Measurements from ENCODE around the gene UBE2D4. TPM values are rescaled to one million over a fixed set of nuclear protein-coding genes. Genes with fewer than 3 reads are reported as not detected.
"Not testable (repeated sequence)": the region's sequence is repeated elsewhere in the genome, so short reads cannot be mapped to it uniquely, and the experiment has no call there.

Gene UBE2D4
- total RNA-seq, 1 donor from 2014 or later: 13.9 TPM

- Histone ChIP-seq H3K27me3 (ENCODE audit: insufficient read depth, low read length) (no peaks in the 10 kb centered on the region), H3K9me3 (ENCODE audit: insufficient read depth, low read depth, low read length) (no peaks in the 10 kb centered on the region), H3K4me3 (ENCODE audit: insufficient read depth, low read depth, low read length) (no peak overlapping the region), H3K79me2 (ENCODE audit: insufficient read depth, low read length) (peaks cover 74% of the 10 kb centered on the region), H3K4me1 (ENCODE audit: insufficient read depth, low read length) (no peaks in the 10 kb centered on the region), H3K4me2 (ENCODE audit: low read length) (no peak overlapping the region), H3K36me3 (ENCODE audit: insufficient read depth, low read length) (peaks cover 2% of the 10 kb centered on the region), H3K27ac (ENCODE audit: low read depth, low read length) (no peak overlapping the region), H3K9ac (ENCODE audit: low read length) (no peak overlapping the region), H2AFZ (ENCODE audit: low read depth, low read length) (no peak overlapping the region), H4K20me1 (ENCODE audit: insufficient read depth, low read length) (peaks cover 56% of the 10 kb centered on the region)
- TF ChIP-seq EZH2 (IDR thresholded peaks at IDR 0.05; ENCODE audit: insufficient read depth, low read length) (no peak), CTCF (IDR thresholded peaks at IDR 0.05; ENCODE audit: insufficient read depth, low read depth, low read length) (no peak)
- H3K4me3 Mint-ChIP-seq (ENCODE audit: unreplicated experiment): no peak overlapping the region
- H3K4me1 Mint-ChIP-seq (ENCODE audit: low read depth, unreplicated experiment): peaks cover 22% of the 10 kb centered on the region
- DNase-seq (ENCODE audit: low read depth): no peak
- FAIRE-seq: no peak
- H3K27me3 Mint-ChIP-seq (ENCODE audit: low read depth, unreplicated experiment): no peaks in the 10 kb centered on the region
- no peak overlapping the region for H3K27ac Mint-ChIP-seq (ENCODE audit: unreplicated experiment)
- H3K9me3 Mint-ChIP-seq (ENCODE audit: unreplicated experiment): no peaks in the 10 kb centered on the region
- peaks cover 2% of the 10 kb centered on the region for H3K36me3 Mint-ChIP-seq (ENCODE audit: low read depth, unreplicated experiment)
These were observed 34.9 kb upstream of the UBE2D4 start for GRCh38 chr7:43891069-43891955.

- Mint-ChIP-seq H3K27me3 (ENCODE audit: low read depth, unreplicated experiment) (no peaks in the 10 kb centered on the region), H3K4me3 (ENCODE audit: unreplicated experiment) (no peak overlapping the region), H3K4me1 (ENCODE audit: low read depth, unreplicated experiment) (peaks cover 8% of the 10 kb centered on the region), H3K9me3 (ENCODE audit: unreplicated experiment) (no peaks in the 10 kb centered on the region), H3K36me3 (ENCODE audit: low read depth, unreplicated experiment) (peaks cover 2% of the 10 kb centered on the region), H3K27ac (ENCODE audit: unreplicated experiment) (no peak overlapping the region)
- no peak for TF ChIP-seq EZH2 (IDR thresholded peaks at IDR 0.05; ENCODE audit: insufficient read depth, low read length)
- no peak for TF ChIP-seq CTCF (IDR thresholded peaks at IDR 0.05; ENCODE audit: insufficient read depth, low read depth, low read length)
- no peak overlapping the region for H3K27ac ChIP-seq (ENCODE audit: low read depth, low read length)
- DNase-seq (ENCODE audit: low read depth) (no peak), FAIRE-seq (no peak)
- peaks cover 58% of the 10 kb centered on the region for H4K20me1 ChIP-seq (ENCODE audit: insufficient read depth, low read length)
- H2AFZ ChIP-seq (ENCODE audit: low read depth, low read length): no peak overlapping the region
- H3K79me2 ChIP-seq (ENCODE audit: insufficient read depth, low read length): peaks cover 92% of the 10 kb centered on the region
- H3K9me3 ChIP-seq (ENCODE audit: insufficient read depth, low read depth, low read length): no peaks in the 10 kb centered on the region
- H3K4me1 ChIP-seq (ENCODE audit: insufficient read depth, low read length): no peaks in the 10 kb centered on the region
- H3K36me3 ChIP-seq (ENCODE audit: insufficient read depth, low read length): no peaks in the 10 kb centered on the region
- H3K27me3 ChIP-seq (ENCODE audit: insufficient read depth, low read length): no peaks in the 10 kb centered on the region
- no peak overlapping the region for H3K4me3 ChIP-seq (ENCODE audit: insufficient read depth, low read depth, low read length)
- no peak overlapping the region for H3K4me2 ChIP-seq (ENCODE audit: low read length)
- no peak overlapping the region for H3K9ac ChIP-seq (ENCODE audit: low read length)
These were observed 30.3 kb upstream of the UBE2D4 start for GRCh38 chr7:43895847-43896415.

GRCh38 chr7:43898571-43898970, 27.7 kb upstream of the UBE2D4 start:
- Histone ChIP-seq H3K79me2 (ENCODE audit: insufficient read depth, low read length) (peaks cover 92% of the 10 kb centered on the region), H4K20me1 (ENCODE audit: insufficient read depth, low read length) (peaks cover 61% of the 10 kb centered on the region)
- not testable (repeated sequence) for H3K4me1 Mint-ChIP-seq (ENCODE audit: low read depth, unreplicated experiment); H3K36me3 ChIP-seq (ENCODE audit: insufficient read depth, low read length); H3K9me3 ChIP-seq (ENCODE audit: insufficient read depth, low read depth, low read length); H3K27me3 Mint-ChIP-seq (ENCODE audit: low read depth, unreplicated experiment); H3K27ac ChIP-seq (ENCODE audit: low read depth, low read length); H3K27ac Mint-ChIP-seq (ENCODE audit: unreplicated experiment); H3K4me1 ChIP-seq (ENCODE audit: insufficient read depth, low read length); H3K4me3 Mint-ChIP-seq (ENCODE audit: unreplicated experiment); H3K27me3 ChIP-seq (ENCODE audit: insufficient read depth, low read length); H3K9me3 Mint-ChIP-seq (ENCODE audit: unreplicated experiment); H3K4me2 ChIP-seq (ENCODE audit: low read length); H2AFZ ChIP-seq (ENCODE audit: low read depth, low read length); FAIRE-seq; H3K4me3 ChIP-seq (ENCODE audit: insufficient read depth, low read depth, low read length); DNase-seq (ENCODE audit: low read depth); H3K9ac ChIP-seq (ENCODE audit: low read length); H3K36me3 Mint-ChIP-seq (ENCODE audit: low read depth, unreplicated experiment)
